ENCODE data around the gene CADM3. TPM values are rescaled to one million over a fixed set of nuclear protein-coding genes. Genes with fewer than 3 reads are reported as not detected.

Gene CADM3
- total and polyA plus RNA-seq, 9 of the 15 experiments (the other 6 are each of a cell fraction or from before 2014, with no cell fraction given) = 0.04 TPM; not detected in 8

GRCh38 chr1:159172614-159173291 is 1.3 kb downstream of the CADM3 start:
- ATAC-seq (no peak), FAIRE-seq (no peak), DNase-seq (ENCODE audit: extremely low read depth in 1 of 4, low spot score in 3 of 4) (no peak)
- no peak overlapping the region for H3K27ac ChIP-seq (ENCODE audit: extremely low read depth, low read depth, low read length)
- H3K4me1 ChIP-seq (replicated peaks in 1 of 2; ENCODE audit: control insufficient read depth in 2 of 2, insufficient read depth in 2 of 2, low read length in 2 of 2) = 0 out of 5 replicates have a peak, but pooled peaks cover 0 to 6% of the 10 kb centered on the region in 2 experiments
- no peaks in the 10 kb centered on the region for H4K20me1 ChIP-seq (replicated peaks; ENCODE audit: control insufficient read depth, insufficient read depth, low read length)
- no peaks in the 10 kb centered on the region for H3K9me3 ChIP-seq (replicated peaks; ENCODE audit: control insufficient read depth, insufficient read depth, low read depth, low read length)
- no peaks in the 10 kb centered on the region for H3K79me2 ChIP-seq (ENCODE audit: control insufficient read depth, insufficient read depth, low read length)
- H3K27me3 ChIP-seq (ENCODE audit: control insufficient read depth in 2 of 2, insufficient read depth in 2 of 2, low read length in 2 of 2) = peaks cover 6 to 7% of the 10 kb centered on the region in 2 experiments; a peak in 4 of 5 replicates
- CTCF ChIA-PET (ENCODE audit: low intra/inter-chr PET ratio) = interaction anchor here (1.3 kb wide), 1 partner anchor 11 kb away, joined by 3 read pairs; no protein-coding TSS in a partner anchor
- POLR2A ChIA-PET = no interaction called here
- no peak overlapping the region for H2AFZ ChIP-seq (ENCODE audit: low read depth, low read length)
- BruUV-seq (replicated peaks) = no TSS peak
- in situ Hi-C loops (cut with MboI) = no loop called here
- no peaks in the 10 kb centered on the region for H3K9me1 ChIP-seq (ENCODE audit: control insufficient read depth, insufficient read depth, low read length)
- H3K9ac ChIP-seq (ENCODE audit: insufficient read depth in 1 of 2, low read depth in 2 of 2, low read length in 2 of 2) = no peak overlapping the region
- intact Hi-C loops (cut with micrococcal nuclease) = no loop called here
- H3K4me2 ChIP-seq (ENCODE audit: insufficient read depth, low read length) = no peak overlapping the region
- 2% methylated on average over 7 of the region's 17 CpGs for WGBS (ENCODE audit: insufficient coverage, low coverage, missing lambda C conversion rate)
- H3K36me3 ChIP-seq (ENCODE audit: control insufficient read depth, insufficient read depth, low read length) = no peaks in the 10 kb centered on the region
- TF ChIP-seq ELF4 (CRISPR knock-in tag; IDR thresholded peaks at IDR 0.05) (no peak), SREBF1 (IDR thresholded peaks at IDR 0.05; ENCODE audit: borderline replicate concordance, low read depth, low read length) (no peak), ZNF316 (IDR thresholded peaks at IDR 0.05) (no peak), ILK (tag; IDR thresholded peaks at IDR 0.05; ENCODE audit: borderline replicate concordance, low read depth) (no peak), ZBTB8A (IDR thresholded peaks at IDR 0.05; ENCODE audit: partially characterized antibody) (no peak), NRF1 (conservative IDR thresholded peaks at IDR 0.05 in 1 of 2, IDR thresholded peaks at IDR 0.05 in 1 of 2) (no peak), RBM25 (IDR thresholded peaks at IDR 0.05; ENCODE audit: low read depth, low read length, severe bottlenecking) (no peak), ZNF75A (CRISPR knock-in tag; IDR thresholded peaks at IDR 0.05) (no peak), MTA2 (IDR thresholded peaks at IDR 0.05; ENCODE audit: low read depth) (no peak), TFE3 (CRISPR knock-in tag; IDR thresholded peaks at IDR 0.05) (no peak), RHOXF2B (CRISPR knock-in tag; conservative IDR thresholded peaks at IDR 0.05) (no peak), ZC3H11A (IDR thresholded peaks at IDR 0.05; ENCODE audit: low read depth, low read length) (no peak), GTF2A2 (tag; IDR thresholded peaks at IDR 0.05) (no peak), ZNF395 (CRISPR knock-in tag; IDR thresholded peaks at IDR 0.05) (no peak), FOS (IDR thresholded peaks at IDR 0.05; ENCODE audit: extremely low read depth, insufficient read length) (no peak)
- TF ChIP-seq, protein P1, sequence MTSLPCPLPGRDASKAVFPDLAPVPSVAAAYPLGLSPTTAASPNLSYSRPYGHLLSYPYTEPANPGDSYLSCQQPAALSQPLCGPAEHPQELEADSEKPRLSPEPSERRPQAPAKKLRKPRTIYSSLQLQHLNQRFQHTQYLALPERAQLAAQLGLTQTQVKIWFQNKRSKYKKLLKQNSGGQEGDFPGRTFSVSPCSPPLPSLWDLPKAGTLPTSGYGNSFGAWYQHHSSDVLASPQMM (CRISPR knock-in tag; IDR thresholded peaks at IDR 0.05) = no peak
- TF ChIP-seq, protein P2, sequence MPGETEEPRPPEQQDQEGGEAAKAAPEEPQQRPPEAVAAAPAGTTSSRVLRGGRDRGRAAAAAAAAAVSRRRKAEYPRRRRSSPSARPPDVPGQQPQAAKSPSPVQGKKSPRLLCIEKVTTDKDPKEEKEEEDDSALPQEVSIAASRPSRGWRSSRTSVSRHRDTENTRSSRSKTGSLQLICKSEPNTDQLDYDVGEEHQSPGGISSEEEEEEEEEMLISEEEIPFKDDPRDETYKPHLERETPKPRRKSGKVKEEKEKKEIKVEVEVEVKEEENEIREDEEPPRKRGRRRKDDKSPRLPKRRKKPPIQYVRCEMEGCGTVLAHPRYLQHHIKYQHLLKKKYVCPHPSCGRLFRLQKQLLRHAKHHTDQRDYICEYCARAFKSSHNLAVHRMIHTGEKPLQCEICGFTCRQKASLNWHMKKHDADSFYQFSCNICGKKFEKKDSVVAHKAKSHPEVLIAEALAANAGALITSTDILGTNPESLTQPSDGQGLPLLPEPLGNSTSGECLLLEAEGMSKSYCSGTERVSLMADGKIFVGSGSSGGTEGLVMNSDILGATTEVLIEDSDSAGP (CRISPR knock-in tag; IDR thresholded peaks at IDR 0.05) = no peak
- H3K4me3 ChIP-seq = no peak overlapping the region
